AG10803 (cell line): Measurements from ENCODE around the gene MALRD1.

ENCODE experiments used
- DNase-seq: peaks from one replicate; pipeline ENCODE4 v3.0.0; 2010; ENCODE audit warnings: low read depth
- H3K4me3 ChIP-seq: 2 replicates; pipeline ENCODE4 v1.5.1; 2011; ENCODE audit warnings: mild to moderate bottlenecking, low read length, control low read depth
- CTCF ChIP-seq: conservative IDR thresholded peaks from 2 replicates; pipeline ENCODE4 v1.5.1; 2011; ENCODE audit warnings: mild to moderate bottlenecking, low read length, control low read depth, inconsistent platforms

MALRD1 gene

DNA sequence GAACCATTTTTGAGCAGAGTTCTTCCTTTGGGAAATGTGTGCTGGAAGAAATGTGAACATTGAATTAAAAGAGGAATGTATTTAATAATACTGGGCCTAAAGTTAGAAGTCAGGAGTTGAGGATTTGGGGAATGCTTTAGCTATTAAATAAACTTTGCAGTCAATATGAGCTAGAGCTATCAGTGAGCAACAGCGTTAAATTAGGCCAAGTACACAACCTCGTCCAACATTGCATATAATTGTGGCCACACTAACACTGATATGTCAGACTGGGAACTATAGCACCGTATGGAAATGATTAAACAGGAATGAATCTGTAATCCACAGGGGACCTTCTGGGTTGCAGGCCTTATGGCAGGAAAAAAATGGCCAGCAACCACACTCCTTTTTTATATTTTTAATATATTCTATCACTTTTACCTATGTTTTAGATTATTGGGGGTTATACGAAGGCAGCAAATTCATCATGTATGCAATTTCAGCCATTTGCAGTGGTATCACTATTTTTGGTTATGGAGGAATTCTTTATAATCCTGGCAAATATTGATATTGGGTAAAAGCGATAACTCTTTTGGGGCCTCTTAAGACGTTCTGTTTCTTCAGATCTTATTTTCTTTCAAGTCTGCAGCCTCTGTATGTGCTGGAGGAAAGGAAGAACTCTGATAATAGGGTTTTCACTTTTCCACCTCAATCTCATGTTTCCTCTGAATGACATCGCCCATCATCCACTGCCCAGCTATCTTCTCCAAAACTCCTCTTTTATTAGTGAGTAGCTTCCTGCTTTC is 531.4 kb downstream of the MALRD1 start:
- DNase-seq, result peak; percentile 3
- no peak overlapping the region for H3K4me3 ChIP-seq
- no peak for TF ChIP-seq CTCF

GRCh38 chr10:19580691-19581090 is 532.1 kb downstream of the MALRD1 start:
- no peak for DNase-seq
- no peak for TF ChIP-seq CTCF
- no peak overlapping the region for H3K4me3 ChIP-seq

DNA sequence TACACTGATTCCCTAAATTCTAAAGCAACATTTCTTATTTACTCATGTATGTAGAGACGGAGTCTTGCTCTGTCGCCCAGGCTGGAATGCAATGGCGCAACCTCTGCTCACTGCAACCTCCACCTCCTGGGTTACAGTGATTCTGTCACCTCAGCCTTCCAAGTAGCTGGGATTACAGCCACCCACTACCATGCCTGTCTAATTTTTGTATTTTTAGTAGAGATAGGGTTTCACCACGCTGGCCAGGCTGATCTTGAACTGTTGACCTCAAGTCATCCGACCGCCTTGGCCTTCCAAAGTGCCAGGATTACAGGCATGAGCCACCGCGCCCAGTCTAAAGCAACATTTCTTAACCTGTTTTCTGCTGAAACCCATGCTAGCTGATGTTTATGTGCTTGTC is 540.0 kb downstream of the MALRD1 start:
- DNase-seq, result no peak
- TF ChIP-seq CTCF, result no peak

DNA sequence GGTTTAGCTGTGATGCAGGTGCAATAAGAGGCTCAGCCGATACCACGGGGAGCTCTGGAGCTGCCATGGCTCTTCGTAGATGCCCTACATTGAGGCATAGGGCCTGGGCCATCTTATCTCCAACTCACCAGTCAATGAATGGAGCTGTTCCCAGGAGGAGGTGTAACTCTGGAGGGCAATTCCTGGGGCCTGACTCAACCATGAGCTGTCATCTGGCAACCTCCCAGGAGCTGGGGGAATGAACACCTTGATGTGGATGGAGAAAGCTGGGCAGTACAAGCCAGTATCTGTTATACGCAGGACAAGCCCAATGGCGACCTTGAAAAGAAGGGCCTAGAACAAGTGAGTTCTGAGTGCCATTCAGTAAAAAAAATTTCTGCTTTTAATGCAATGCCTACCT is 543.7 kb downstream of the MALRD1 start:
- TF ChIP-seq CTCF, result no peak
- DNase-seq, result no peak
- H3K4me3 ChIP-seq, result no peak overlapping the region

More for the DNA sequence above, 540.0 kb downstream of the MALRD1 start:
- no peak overlapping the region for H3K4me3 ChIP-seq

- TF ChIP-seq CTCF, result no peak
- DNase-seq, result no peak
- H3K4me3 ChIP-seq, result no peak overlapping the region
Observed at GRCh38 chr10:19595212-19595845, 546.7 kb downstream of the MALRD1 start.

DNA sequence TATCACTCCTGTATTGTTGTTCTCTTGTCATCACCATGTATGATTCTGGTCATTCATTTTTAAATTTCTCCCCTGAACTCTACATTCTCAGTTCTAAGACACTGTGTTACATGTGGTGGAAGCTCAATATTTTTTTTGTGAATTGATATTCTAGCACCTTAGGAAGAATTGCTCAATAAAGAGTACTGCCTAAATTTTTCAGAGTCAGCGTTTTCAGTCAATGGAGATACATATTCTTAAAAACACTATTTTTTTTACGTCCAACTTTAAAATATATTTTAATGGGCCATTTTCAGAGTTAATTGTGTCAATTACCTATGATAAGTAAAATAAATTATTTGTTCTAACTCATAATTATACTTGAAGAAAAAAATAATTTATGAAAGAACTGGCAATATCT is 557.2 kb downstream of the MALRD1 start:
- no peak for TF ChIP-seq CTCF
- no peak overlapping the region for H3K4me3 ChIP-seq
- DNase-seq, result no peak

DNA sequence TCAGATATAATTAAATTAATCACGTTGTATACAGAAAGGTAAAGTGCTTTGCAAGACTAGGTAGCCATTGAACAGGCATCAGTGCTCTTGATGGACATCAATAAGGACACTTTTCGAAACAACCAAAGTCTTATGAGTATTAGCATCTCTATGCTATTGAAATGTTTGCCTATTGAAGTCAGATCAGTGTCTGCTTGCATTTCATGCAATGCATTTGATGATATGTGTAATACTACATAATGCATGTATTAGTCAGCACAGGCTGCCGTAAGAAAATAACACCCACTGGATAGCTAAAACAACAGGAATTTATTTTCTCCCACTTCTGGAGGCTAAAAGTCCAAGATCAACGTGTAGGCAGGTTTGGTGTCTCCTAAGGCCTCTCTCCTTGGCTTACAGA is 558.4 kb downstream of the MALRD1 start:
- no peak for TF ChIP-seq CTCF
- no peak for DNase-seq
- H3K4me3 ChIP-seq, result no peak overlapping the region
